ENCODE results near the gene TDRKH. TPM values are rescaled to one million over a fixed set of nuclear protein-coding genes. Genes with fewer than 3 reads are reported as not detected.

TDRKH gene
- total and polyA plus RNA-seq, 3 donors from 2014 or later = 26.3 to 50.9 (median 31.5) TPM

GRCh38 chr1:151829352-151830046, 39.2 kb upstream of the TDRKH start:
- intact Hi-C loops (cut with DNase I; ENCODE audit: low total_unique reads) = no loop called here
- no peak for TF ChIP-seq POLR2A (IDR thresholded peaks at IDR 0.05)

GRCh38 chr1:151828921-151829320, 38.6 kb upstream of the TDRKH start:
- Histone ChIP-seq H3K27ac (no peak overlapping the region), H3K4me1 (peaks cover 47% of the 10 kb centered on the region), H3K27me3 (no peaks in the 10 kb centered on the region), H3K4me3 (no peak overlapping the region), H3K9me3 (no peaks in the 10 kb centered on the region), H3K36me3 (ENCODE audit: low read depth, missing control alignments) (no peaks in the 10 kb centered on the region)
- no peak for TF ChIP-seq POLR2A (IDR thresholded peaks at IDR 0.05)
- intact Hi-C loops (cut with DNase I; ENCODE audit: low total_unique reads) = no loop called here
- WGBS, 2 donors = 14 to 23% methylated on average over 12 of the region's 12 CpGs
- peak; percentile 93 for DNase-seq

More at GRCh38 chr1:151829352-151830046, 39.2 kb upstream of the TDRKH start:
- H3K4me1 ChIP-seq = peaks cover 44% of the 10 kb centered on the region
- no peaks in the 10 kb centered on the region for H3K9me3 ChIP-seq
- no peak overlapping the region for H3K4me3 ChIP-seq
- H3K36me3 ChIP-seq (ENCODE audit: low read depth, missing control alignments) = no peaks in the 10 kb centered on the region
- 53 to 67% methylated on average over 4 of the region's 4 CpGs for WGBS, 2 donors
- H3K27ac ChIP-seq = no peak overlapping the region
- DNase-seq = no peak
- H3K27me3 ChIP-seq = no peaks in the 10 kb centered on the region

DNA sequence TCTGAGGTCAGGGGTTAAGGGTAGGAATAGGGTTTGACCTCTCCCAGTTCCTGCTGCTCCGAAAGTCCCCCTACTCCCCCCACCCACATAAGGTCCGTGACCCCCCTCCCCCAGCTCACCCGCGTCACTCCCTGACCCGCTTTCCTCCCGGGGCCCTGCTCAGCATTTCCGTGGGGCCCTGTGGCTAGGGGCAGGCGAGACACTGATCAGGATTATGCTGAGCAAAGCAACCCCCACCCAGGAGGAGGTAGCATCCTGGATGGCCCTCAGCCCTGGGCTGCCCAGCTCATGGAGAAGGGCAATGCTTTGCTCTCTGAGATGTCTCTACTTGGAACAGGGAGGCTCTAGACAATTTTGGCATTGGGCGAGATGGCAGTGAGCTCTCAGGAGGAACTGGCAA, 37.6 kb upstream of the TDRKH start:
- Histone ChIP-seq H3K9me3 (no peaks in the 10 kb centered on the region), H3K4me1 (peaks cover 47% of the 10 kb centered on the region), H3K27ac (peak overlapping the region in 1 of 2 donors; percentile 41), H3K36me3 (ENCODE audit: low read depth, missing control alignments) (no peaks in the 10 kb centered on the region), H3K4me3 (no peak overlapping the region), H3K27me3 (no peaks in the 10 kb centered on the region)
- intact Hi-C loops (cut with DNase I; ENCODE audit: low total_unique reads) = no loop called here
- TF ChIP-seq POLR2A (IDR thresholded peaks at IDR 0.05) = no peak
- TF ChIP-seq CTCF (IDR thresholded peaks at IDR 0.05) = no peak
- WGBS, 2 donors = 55 to 60% methylated on average over 8 to 9 of the region's 9 CpGs
- no peak for DNase-seq

DNA sequence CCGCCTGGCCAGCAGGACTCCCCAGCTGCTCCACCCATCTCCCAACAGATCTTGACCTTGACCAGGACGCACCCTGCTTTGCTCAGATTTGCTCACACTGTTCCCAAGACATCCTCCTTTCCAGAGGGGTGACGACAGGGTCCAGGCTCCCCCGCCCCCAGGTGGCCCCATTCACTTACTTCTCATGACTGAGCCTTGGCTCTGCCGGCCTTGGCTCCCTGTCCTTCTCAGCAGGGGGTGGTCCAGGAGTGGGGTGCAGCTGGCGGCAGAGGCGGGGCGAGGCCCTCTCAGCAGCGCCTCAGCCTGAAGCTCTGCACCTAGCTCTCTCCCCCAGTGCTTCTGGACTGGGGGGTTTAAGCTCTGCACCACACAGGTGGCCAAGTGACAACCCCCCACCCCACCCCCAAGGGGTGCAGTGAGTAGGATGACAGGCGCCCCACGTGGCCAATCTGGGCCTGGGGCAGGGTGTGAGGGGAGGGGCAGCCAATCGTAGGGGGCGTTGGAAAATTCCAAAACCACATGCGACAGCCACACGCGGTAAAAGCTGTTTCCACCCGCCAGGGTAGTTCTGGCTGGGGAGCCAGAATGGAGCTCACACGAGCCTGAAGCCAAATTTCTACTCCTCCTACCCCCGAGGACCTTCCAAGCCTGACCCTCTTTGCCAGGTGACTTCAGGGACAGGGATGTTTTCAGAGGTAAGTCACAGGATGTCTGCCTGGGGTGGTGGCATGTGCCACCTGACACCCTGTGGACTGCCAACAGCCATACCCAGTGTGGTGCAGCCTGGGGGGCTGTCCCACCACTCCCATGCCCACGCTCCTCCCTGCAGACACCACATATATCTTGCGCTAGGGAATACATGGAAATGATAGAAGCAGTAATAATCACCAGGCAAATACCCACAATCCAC, 35.7 kb upstream of the TDRKH start:
- 37 to 65% methylated on average over 8 to 21 of the region's 21 CpGs for WGBS, 2 donors
- peaks cover 41% of the 10 kb centered on the region for H3K4me1 ChIP-seq
- H3K36me3 ChIP-seq (ENCODE audit: low read depth, missing control alignments) = no peaks in the 10 kb centered on the region
- peak overlapping the region; percentile 69 to 72 for H3K27ac ChIP-seq
- peak; percentile 83 for DNase-seq
- H3K9me3 ChIP-seq = no peaks in the 10 kb centered on the region
- H3K4me3 ChIP-seq = no peak overlapping the region
- intact Hi-C loops (cut with DNase I; ENCODE audit: low total_unique reads) = no loop called here
- TF ChIP-seq CTCF (IDR thresholded peaks at IDR 0.05) = no peak
- TF ChIP-seq POLR2A (IDR thresholded peaks at IDR 0.05) = no peak
- H3K27me3 ChIP-seq = no peaks in the 10 kb centered on the region

GRCh38 chr1:151825204-151825603, 34.9 kb upstream of the TDRKH start:
- Histone ChIP-seq H3K9me3 (no peaks in the 10 kb centered on the region), H3K36me3 (ENCODE audit: low read depth, missing control alignments) (no peaks in the 10 kb centered on the region), H3K27ac (peak overlapping the region in 1 of 2 donors; percentile 72), H3K27me3 (no peaks in the 10 kb centered on the region), H3K4me1 (peaks cover 41% of the 10 kb centered on the region), H3K4me3 (no peak overlapping the region)
- intact Hi-C loops (cut with DNase I; ENCODE audit: low total_unique reads) = no loop called here
- peak; percentile 87 for DNase-seq
- TF ChIP-seq CTCF (IDR thresholded peaks at IDR 0.05) = no peak
- TF ChIP-seq POLR2A (IDR thresholded peaks at IDR 0.05) = no peak
- WGBS, 2 donors = 6 to 11% methylated on average over 2 to 9 of the region's 9 CpGs

Measured in testis (tissue), 3 donors.